ENCODE measurements around the gene CD109.
A peak's percentile ranks its signal among the peaks of the same experiment; 100 is the strongest.
"Not testable (repeated sequence)": the region's sequence is repeated elsewhere in the genome, so short reads cannot be mapped to it uniquely, and the experiment has no call there.

Gene CD109

DNA sequence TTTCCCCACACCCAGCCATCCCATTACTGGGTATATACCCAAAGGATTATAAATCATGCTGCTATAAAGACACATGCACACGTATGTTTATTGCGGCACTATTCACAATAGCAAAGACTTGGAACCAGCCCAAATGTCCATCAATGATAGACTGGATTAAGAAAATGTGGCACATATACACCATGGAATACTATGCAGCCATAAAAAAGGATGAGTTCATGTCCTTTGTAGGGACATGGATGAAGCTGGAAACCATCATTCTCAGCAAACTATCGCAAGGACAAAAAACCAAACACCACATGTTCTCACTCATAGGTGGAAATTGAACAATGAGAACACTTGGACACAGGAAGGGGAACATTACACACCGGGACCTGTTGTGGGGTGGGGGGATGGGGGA is 110.0 kb downstream of the CD109 start:
- in situ Hi-C loops (cut with HindIII; ENCODE audit: low pct_ligation_motif_present, low pct_unique_long_range_greater_than_20kb, low sequenced_read_pairs); DNase-seq: not testable (repeated sequence)

GRCh38 chr6:73811706-73812105 is 115.7 kb downstream of the CD109 start:
- no peak for DNase-seq
- in situ Hi-C loops (cut with HindIII; ENCODE audit: low pct_ligation_motif_present, low pct_unique_long_range_greater_than_20kb, low sequenced_read_pairs): no loop called here

DNA sequence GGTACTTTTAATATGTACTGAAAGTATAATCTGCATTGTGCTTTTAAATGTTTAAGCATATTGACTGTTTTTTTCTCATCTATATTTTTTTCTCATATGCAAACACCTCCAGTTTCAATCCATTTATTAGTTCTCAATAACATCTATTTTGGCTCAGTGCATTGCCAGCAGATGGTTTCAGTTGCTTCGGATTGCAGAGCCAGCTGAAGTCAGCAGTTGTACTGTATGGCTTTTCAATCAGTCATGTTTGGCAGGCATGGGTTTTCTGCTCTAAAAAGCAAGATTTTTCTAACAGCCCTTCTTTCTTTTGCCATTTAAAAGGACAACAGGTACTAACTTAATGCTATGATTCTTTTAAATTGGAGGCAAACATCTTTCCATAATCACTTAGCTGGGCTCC is 121.2 kb downstream of the CD109 start:
- DNase-seq: no peak
- in situ Hi-C loops (cut with HindIII; ENCODE audit: low pct_ligation_motif_present, low pct_unique_long_range_greater_than_20kb, low sequenced_read_pairs): no loop called here

DNA sequence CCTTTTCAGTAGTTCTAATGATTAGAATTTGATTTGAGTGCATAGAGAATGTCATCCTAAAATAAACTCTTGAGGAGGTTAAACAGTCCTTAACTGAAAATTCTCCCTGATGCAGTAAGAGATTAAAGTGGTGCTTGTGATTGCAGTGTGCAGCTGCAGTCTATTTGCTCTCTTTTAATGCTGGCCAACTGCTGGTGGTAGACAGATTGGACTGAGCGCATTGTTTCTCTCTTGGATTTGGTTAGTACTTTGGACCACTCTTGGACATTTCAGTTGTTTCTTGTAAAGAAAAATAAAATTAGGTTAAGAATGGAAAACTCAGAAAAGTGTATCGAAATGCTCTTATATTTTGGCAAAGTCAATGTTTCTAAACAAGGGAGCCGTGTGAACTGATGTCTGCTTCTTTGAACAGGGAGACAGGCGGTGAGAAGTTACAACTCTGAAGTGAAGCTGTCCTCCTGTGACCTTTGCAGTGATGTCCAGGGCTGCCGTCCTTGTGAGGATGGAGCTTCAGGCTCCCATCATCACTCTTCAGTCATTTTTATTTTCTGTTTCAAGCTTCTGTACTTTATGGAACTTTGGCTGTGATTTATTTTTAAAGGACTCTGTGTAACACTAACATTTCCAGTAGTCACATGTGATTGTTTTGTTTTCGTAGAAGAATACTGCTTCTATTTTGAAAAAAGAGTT is 127.2 kb downstream of the CD109 start:
- in situ Hi-C loops (cut with HindIII; ENCODE audit: low pct_ligation_motif_present, low pct_unique_long_range_greater_than_20kb, low sequenced_read_pairs): no loop called here
- no peak for DNase-seq

GRCh38 chr6:73823832-73824231 is 127.8 kb downstream of the CD109 start:
- in situ Hi-C loops (cut with HindIII; ENCODE audit: low pct_ligation_motif_present, low pct_unique_long_range_greater_than_20kb, low sequenced_read_pairs): no loop called here
- no peak for DNase-seq

DNA sequence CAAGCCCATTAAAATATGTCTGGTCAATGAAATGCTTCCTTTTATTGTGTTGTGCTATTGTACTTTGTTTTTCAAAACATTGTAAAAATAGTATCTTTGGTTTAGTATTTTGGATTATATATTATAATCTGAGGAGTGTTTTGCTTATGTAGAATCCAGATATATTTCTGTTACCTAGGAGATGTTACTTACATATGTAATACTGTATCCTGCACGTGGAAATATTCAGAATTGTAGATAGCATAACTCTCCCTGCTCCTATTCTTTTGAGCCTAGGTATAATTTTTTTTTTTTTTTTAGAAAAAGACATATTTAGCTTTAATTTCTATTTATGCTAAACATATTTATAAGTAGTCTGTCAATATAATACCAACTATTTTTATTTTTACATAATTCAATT is 130.6 kb downstream of the CD109 start:
- no peak for DNase-seq
- in situ Hi-C loops (cut with HindIII; ENCODE audit: low pct_ligation_motif_present, low pct_unique_long_range_greater_than_20kb, low sequenced_read_pairs): no loop called here

DNA sequence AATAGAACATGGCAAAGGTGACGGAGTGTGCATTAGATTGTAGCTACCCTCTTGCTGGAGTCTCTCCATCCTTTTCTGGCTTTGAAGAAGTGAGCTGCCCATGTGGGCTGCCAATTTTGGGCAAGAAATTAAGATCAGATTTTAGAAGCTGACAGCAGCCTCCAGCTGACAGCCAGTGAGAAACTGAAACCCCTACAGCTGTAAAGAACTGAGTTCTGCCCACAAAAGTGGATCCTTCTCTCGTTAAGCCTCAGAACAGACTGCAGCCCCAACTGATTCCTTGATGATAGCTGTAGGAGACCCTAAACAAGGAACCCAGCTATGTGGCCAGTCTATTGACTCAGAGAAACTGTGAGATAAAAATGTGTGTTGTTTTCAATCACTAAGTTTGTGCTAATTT is 134.1 kb downstream of the CD109 start:
- DNase-seq: no peak
- in situ Hi-C loops (cut with HindIII; ENCODE audit: low pct_ligation_motif_present, low pct_unique_long_range_greater_than_20kb, low sequenced_read_pairs): no loop called here

GRCh38 chr6:73832313-73832712 is 136.3 kb downstream of the CD109 start:
- in situ Hi-C loops (cut with HindIII; ENCODE audit: low pct_ligation_motif_present, low pct_unique_long_range_greater_than_20kb, low sequenced_read_pairs): no loop called here

GRCh38 chr6:73844696-73845095 is 148.7 kb downstream of the CD109 start:
- in situ Hi-C loops (cut with HindIII; ENCODE audit: low pct_ligation_motif_present, low pct_unique_long_range_greater_than_20kb, low sequenced_read_pairs); DNase-seq: not testable (repeated sequence)

More at GRCh38 chr6:73832313-73832712, 136.3 kb downstream of the CD109 start:
- DNase-seq: no peak

GRCh38 chr6:73851048-73851447 is 155.0 kb downstream of the CD109 start:
- DNase-seq; in situ Hi-C loops (cut with HindIII; ENCODE audit: low pct_ligation_motif_present, low pct_unique_long_range_greater_than_20kb, low sequenced_read_pairs): not testable (repeated sequence)

GRCh38 chr6:73854998-73855718 is 159.2 kb downstream of the CD109 start:
- peak; percentile 58 for DNase-seq
- in situ Hi-C loops (cut with HindIII; ENCODE audit: low pct_ligation_motif_present, low pct_unique_long_range_greater_than_20kb, low sequenced_read_pairs): no loop called here

GRCh38 chr6:73857341-73857890 is 161.4 kb downstream of the CD109 start:
- DNase-seq: no peak
- in situ Hi-C loops (cut with HindIII; ENCODE audit: low pct_ligation_motif_present, low pct_unique_long_range_greater_than_20kb, low sequenced_read_pairs): no loop called here

- DNase-seq: no peak
- in situ Hi-C loops (cut with HindIII; ENCODE audit: low pct_ligation_motif_present, low pct_unique_long_range_greater_than_20kb, low sequenced_read_pairs): no loop called here
Measured at GRCh38 chr6:73858376-73858775, 162.4 kb downstream of the CD109 start.

DNA sequence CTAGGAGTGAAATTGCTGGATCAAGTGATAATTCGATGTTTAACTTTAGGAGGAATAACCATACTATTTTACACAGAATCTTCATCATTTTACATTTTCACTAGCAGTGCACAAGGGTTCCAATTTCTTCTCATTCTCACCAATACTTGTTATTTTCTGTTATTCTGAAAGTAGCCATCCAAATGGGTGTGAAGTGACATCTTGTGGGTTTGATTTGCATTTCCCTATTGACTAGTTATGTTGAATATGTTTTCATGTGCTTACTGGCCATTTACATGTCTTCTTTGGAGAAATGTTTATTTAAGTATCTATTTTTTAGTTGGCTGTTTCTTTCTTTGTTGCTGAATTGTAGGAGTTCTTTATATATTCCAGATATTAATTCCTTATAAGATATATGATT is 164.3 kb downstream of the CD109 start:
- no peak for DNase-seq
- in situ Hi-C loops (cut with HindIII; ENCODE audit: low pct_ligation_motif_present, low pct_unique_long_range_greater_than_20kb, low sequenced_read_pairs): no loop called here

- in situ Hi-C loops (cut with HindIII; ENCODE audit: low pct_ligation_motif_present, low pct_unique_long_range_greater_than_20kb, low sequenced_read_pairs): no loop called here
- no peak for DNase-seq
Measured at GRCh38 chr6:73866305-73866704, 170.3 kb downstream of the CD109 start.

GRCh38 chr6:73867411-73867810 is 171.4 kb downstream of the CD109 start:
- DNase-seq: no peak
- in situ Hi-C loops (cut with HindIII; ENCODE audit: low pct_ligation_motif_present, low pct_unique_long_range_greater_than_20kb, low sequenced_read_pairs): no loop called here

DNA sequence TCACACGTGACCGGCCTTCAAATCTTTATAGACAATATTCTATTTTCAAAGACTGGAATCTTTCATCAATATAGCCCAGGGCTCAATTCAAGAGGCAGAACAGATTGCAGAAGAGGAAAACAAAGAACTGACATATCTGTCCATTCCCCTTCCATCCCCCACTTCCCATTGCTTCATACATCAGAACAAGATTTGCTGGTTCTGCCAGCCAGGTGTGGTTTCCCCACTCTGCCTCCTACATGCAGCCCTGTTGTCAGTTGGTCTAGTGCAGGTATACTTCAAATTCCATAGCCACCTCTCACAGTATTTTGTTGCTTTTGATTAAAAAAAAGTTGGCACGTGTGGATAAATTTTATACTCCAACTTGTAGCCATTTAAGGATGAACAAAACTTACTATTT is 174.9 kb downstream of the CD109 start:
- in situ Hi-C loops (cut with HindIII; ENCODE audit: low pct_ligation_motif_present, low pct_unique_long_range_greater_than_20kb, low sequenced_read_pairs): no loop called here
- no peak for DNase-seq

DNA sequence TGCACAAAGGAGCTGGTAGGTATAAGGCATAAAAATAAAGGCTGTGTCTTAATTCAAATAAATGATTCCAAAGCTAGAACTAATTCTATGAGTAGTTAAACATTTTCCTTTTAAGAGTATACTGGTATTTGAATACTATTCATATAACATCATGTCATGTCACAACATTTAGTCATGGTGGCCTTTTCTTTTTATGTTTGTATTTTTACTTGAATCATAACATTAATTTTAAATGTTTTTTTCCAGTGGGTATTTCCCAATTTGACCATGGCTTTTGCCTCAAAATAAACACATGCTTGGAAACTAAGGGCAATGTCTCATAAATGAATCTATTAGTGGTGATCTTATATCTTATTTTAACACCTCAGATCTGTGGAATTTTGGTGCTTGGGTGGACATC is 177.1 kb downstream of the CD109 start:
- in situ Hi-C loops (cut with HindIII; ENCODE audit: low pct_ligation_motif_present, low pct_unique_long_range_greater_than_20kb, low sequenced_read_pairs): no loop called here
- DNase-seq: no peak

Measured in ACHN (cell line).